Measurements from ENCODE around the gene SLC35B3. TPM values are rescaled to one million over a fixed set of nuclear protein-coding genes. Genes with fewer than 3 reads are reported as not detected.

Gene SLC35B3
- total and polyA plus RNA-seq, 2 of the 8 experiments (the other 6 are each of a cell fraction or from before 2014, with no cell fraction given), result 5.5 to 9.8 TPM

DNA sequence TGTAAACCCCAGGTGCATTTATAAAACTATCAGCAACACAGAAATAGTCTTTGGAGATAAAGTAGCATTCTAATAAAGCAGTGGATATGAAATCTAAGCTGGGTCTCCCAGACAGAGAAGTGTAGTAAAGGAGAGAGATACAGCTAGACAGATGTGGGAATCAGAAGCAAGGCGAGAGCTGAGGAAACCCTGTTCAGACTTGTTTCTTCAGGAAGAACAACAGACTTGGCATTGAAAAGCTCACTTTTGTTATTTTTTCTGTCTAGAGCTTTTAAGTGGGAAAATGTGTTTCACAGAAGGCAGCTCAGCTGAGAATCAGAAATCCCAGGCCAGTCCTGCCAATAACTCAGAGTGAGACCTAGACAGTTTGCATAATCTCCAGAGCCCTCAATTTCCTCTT lies 52.9 kb downstream of the SLC35B3 start (continued):
- TF ChIP-seq, protein P1, sequence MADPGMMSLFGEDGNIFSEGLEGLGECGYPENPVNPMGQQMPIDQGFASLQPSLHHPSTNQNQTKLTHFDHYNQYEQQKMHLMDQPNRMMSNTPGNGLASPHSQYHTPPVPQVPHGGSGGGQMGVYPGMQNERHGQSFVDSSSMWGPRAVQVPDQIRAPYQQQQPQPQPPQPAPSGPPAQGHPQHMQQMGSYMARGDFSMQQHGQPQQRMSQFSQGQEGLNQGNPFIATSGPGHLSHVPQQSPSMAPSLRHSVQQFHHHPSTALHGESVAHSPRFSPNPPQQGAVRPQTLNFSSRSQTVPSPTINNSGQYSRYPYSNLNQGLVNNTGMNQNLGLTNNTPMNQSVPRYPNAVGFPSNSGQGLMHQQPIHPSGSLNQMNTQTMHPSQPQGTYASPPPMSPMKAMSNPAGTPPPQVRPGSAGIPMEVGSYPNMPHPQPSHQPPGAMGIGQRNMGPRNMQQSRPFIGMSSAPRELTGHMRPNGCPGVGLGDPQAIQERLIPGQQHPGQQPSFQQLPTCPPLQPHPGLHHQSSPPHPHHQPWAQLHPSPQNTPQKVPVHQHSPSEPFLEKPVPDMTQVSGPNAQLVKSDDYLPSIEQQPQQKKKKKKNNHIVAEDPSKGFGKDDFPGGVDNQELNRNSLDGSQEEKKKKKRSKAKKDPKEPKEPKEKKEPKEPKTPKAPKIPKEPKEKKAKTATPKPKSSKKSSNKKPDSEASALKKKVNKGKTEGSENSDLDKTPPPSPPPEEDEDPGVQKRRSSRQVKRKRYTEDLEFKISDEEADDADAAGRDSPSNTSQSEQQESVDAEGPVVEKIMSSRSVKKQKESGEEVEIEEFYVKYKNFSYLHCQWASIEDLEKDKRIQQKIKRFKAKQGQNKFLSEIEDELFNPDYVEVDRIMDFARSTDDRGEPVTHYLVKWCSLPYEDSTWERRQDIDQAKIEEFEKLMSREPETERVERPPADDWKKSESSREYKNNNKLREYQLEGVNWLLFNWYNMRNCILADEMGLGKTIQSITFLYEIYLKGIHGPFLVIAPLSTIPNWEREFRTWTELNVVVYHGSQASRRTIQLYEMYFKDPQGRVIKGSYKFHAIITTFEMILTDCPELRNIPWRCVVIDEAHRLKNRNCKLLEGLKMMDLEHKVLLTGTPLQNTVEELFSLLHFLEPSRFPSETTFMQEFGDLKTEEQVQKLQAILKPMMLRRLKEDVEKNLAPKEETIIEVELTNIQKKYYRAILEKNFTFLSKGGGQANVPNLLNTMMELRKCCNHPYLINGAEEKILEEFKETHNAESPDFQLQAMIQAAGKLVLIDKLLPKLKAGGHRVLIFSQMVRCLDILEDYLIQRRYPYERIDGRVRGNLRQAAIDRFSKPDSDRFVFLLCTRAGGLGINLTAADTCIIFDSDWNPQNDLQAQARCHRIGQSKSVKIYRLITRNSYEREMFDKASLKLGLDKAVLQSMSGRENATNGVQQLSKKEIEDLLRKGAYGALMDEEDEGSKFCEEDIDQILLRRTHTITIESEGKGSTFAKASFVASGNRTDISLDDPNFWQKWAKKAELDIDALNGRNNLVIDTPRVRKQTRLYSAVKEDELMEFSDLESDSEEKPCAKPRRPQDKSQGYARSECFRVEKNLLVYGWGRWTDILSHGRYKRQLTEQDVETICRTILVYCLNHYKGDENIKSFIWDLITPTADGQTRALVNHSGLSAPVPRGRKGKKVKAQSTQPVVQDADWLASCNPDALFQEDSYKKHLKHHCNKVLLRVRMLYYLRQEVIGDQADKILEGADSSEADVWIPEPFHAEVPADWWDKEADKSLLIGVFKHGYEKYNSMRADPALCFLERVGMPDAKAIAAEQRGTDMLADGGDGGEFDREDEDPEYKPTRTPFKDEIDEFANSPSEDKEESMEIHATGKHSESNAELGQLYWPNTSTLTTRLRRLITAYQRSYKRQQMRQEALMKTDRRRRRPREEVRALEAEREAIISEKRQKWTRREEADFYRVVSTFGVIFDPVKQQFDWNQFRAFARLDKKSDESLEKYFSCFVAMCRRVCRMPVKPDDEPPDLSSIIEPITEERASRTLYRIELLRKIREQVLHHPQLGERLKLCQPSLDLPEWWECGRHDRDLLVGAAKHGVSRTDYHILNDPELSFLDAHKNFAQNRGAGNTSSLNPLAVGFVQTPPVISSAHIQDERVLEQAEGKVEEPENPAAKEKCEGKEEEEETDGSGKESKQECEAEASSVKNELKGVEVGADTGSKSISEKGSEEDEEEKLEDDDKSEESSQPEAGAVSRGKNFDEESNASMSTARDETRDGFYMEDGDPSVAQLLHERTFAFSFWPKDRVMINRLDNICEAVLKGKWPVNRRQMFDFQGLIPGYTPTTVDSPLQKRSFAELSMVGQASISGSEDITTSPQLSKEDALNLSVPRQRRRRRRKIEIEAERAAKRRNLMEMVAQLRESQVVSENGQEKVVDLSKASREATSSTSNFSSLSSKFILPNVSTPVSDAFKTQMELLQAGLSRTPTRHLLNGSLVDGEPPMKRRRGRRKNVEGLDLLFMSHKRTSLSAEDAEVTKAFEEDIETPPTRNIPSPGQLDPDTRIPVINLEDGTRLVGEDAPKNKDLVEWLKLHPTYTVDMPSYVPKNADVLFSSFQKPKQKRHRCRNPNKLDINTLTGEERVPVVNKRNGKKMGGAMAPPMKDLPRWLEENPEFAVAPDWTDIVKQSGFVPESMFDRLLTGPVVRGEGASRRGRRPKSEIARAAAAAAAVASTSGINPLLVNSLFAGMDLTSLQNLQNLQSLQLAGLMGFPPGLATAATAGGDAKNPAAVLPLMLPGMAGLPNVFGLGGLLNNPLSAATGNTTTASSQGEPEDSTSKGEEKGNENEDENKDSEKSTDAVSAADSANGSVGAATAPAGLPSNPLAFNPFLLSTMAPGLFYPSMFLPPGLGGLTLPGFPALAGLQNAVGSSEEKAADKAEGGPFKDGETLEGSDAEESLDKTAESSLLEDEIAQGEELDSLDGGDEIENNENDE (IDR thresholded peaks at IDR 0.05; ENCODE audit: insufficient replicate concordance, low read length), result no peak
- TF ChIP-seq ATF2 (IDR thresholded peaks at IDR 0.05; ENCODE audit: low read length) (no peak), KDM1A (IDR thresholded peaks at IDR 0.05; ENCODE audit: borderline replicate concordance, low read length) (no peak)

Measured in H1 (cell line).